OCI-LY1 (cell line): ENCODE results near the gene OTOG.

Source experiments
- H2AFZ ChIP-seq: fragments of 200-600 bp; sonication (generic), shearing (Covaris generic); 2 replicates; pipeline ENCODE4 v1.6.0; 2014; ENCODE audit warnings: antibody characterized with exemption, mild to moderate bottlenecking, low read length
- H3F3A ChIP-seq: fragments of 200-600 bp; sonication (generic), shearing (Covaris generic); 2 replicates; pipeline ENCODE4 v1.6.0; 2014; ENCODE audit warnings: mild to moderate bottlenecking, antibody characterized with exemption, low read length, moderate library complexity; ENCODE audit not compliant: insufficient read depth
- H3K27ac ChIP-seq: fragments of 200-600 bp; sonication (generic); 2 replicates; pipeline ENCODE4 v1.5.1; 2014; ENCODE audit warnings: low read length, mixed run types, mild to moderate bottlenecking, low read depth; ENCODE audit not compliant: poor library complexity, severe bottlenecking
- H3K27me3 ChIP-seq: fragments of 200-600 bp; sonication (generic); 2 replicates; pipeline ENCODE4 v1.6.0; 2014; ENCODE audit warnings: antibody characterized with exemption, mild to moderate bottlenecking, low read length, moderate library complexity; ENCODE audit not compliant: insufficient read depth
- H3K36me3 ChIP-seq: fragments of 200-600 bp; sonication (generic); 2 replicates; pipeline ENCODE4 v1.6.1; 2014; ENCODE audit warnings: mild to moderate bottlenecking, antibody characterized with exemption, low read length, moderate library complexity, mixed read lengths; ENCODE audit not compliant: insufficient read depth
- H3K4me1 ChIP-seq: fragments of 200-600 bp; sonication (generic); 2 replicates; pipeline ENCODE4 v1.5.1; 2014; ENCODE audit warnings: mild to moderate bottlenecking, low read length, moderate library complexity; ENCODE audit not compliant: insufficient read depth, severe bottlenecking
- H3K4me2 ChIP-seq: fragments of 200-600 bp; sonication (generic), shearing (Covaris generic); 2 replicates; pipeline ENCODE4 v1.6.1; 2014; ENCODE audit warnings: low read length
- H3K4me3 ChIP-seq: fragments of 200-600 bp; sonication (generic); 2 replicates; pipeline ENCODE4 v1.5.1; 2014; ENCODE audit warnings: low read length, low read depth, mild to moderate bottlenecking, mixed read lengths; ENCODE audit not compliant: poor library complexity, severe bottlenecking
- H3K79me2 ChIP-seq: fragments of 200-600 bp; shearing (Covaris generic); 2 replicates; pipeline ENCODE4 v1.6.1; 2016; ENCODE audit warnings: mixed run types, low read length, mixed read lengths; ENCODE audit not compliant: insufficient read depth
- H3K9ac ChIP-seq: fragments of 200-600 bp; sonication (generic), shearing (Covaris generic); 2 replicates; pipeline ENCODE4 v1.6.1; 2014; ENCODE audit warnings: mild to moderate bottlenecking, low read length, mixed read lengths
- H3K9me2 ChIP-seq: fragments of 200-600 bp; sonication (generic), shearing (Covaris generic); 2 replicates; pipeline ENCODE4 v1.6.1; 2014; ENCODE audit warnings: low read depth, mild to moderate bottlenecking, low read length, mixed read lengths
- H3K9me3 ChIP-seq: fragments of 200-600 bp; shearing (Covaris generic); 2 replicates; pipeline ENCODE4 v1.6.1; 2014; ENCODE audit warnings: low read length, mixed read lengths
- H4K20me1 ChIP-seq: fragments of 200-600 bp; sonication (generic), shearing (Covaris generic); 2 replicates; pipeline ENCODE4 v1.6.0; 2016; ENCODE audit warnings: mild to moderate bottlenecking, low read length; ENCODE audit not compliant: insufficient read depth
- CTCF ChIP-seq: fragments of 200-600 bp; sonication (generic), shearing (Covaris generic); IDR thresholded peaks from 2 replicates; pipeline ENCODE4 v1.5.1; 2017; ENCODE audit warnings: mild to moderate bottlenecking, antibody characterized with exemption, low read length, moderate library complexity, mixed read lengths
- EZH2 ChIP-seq: fragments of 200-600 bp; sonication (generic), shearing (Covaris generic); IDR thresholded peaks from 2 replicates; pipeline ENCODE4 v1.8.0; 2017; ENCODE audit warnings: borderline replicate concordance, mixed run types, mild to moderate bottlenecking, antibody characterized with exemption, low read length, moderate library complexity, mixed read lengths

The OTOG gene

GRCh38 chr11:17598700-17599459, 51.8 kb downstream of the OTOG start:
- Histone ChIP-seq H3F3A (no peaks in the 10 kb centered on the region), H3K9me2 (no peaks in the 10 kb centered on the region), H4K20me1 (no peaks in the 10 kb centered on the region), H3K27ac (no peak overlapping the region), H3K4me2 (no peak overlapping the region), H3K4me3 (no peak overlapping the region), H3K4me1 (no peaks in the 10 kb centered on the region), H3K9ac (no peak overlapping the region), H3K27me3 (no peaks in the 10 kb centered on the region; the same call in 1 of the 2 replicates), H3K79me2 (no peaks in the 10 kb centered on the region), H3K9me3 (no peaks in the 10 kb centered on the region), H2AFZ (no peak overlapping the region), H3K36me3 (no peaks in the 10 kb centered on the region)
- TF ChIP-seq CTCF (peak; percentile 89), EZH2 (no peak)

- H4K20me1 ChIP-seq = no peaks in the 10 kb centered on the region
- no peaks in the 10 kb centered on the region for H3K9me3 ChIP-seq
- no peak overlapping the region for H3K4me2 ChIP-seq
- TF ChIP-seq EZH2 (no peak), CTCF (no peak)
- H3K9me2 ChIP-seq = no peaks in the 10 kb centered on the region
- H3K4me1 ChIP-seq = no peaks in the 10 kb centered on the region
- H3K36me3 ChIP-seq = no peaks in the 10 kb centered on the region
- H3K79me2 ChIP-seq = no peaks in the 10 kb centered on the region
- H3F3A ChIP-seq = no peaks in the 10 kb centered on the region
- H3K9ac ChIP-seq = no peak overlapping the region
- no peaks in the 10 kb centered on the region; the same call in 1 of the 2 replicates for H3K27me3 ChIP-seq
- no peak overlapping the region for H3K27ac ChIP-seq
- H2AFZ ChIP-seq = no peak overlapping the region
- H3K4me3 ChIP-seq = no peak overlapping the region
These were observed 52.4 kb downstream of the OTOG start for GRCh38 chr11:17599460-17599925.

- Histone ChIP-seq H3K79me2 (no peaks in the 10 kb centered on the region), H3K4me3 (no peak overlapping the region), H4K20me1 (no peaks in the 10 kb centered on the region), H3K9ac (no peak overlapping the region), H3K9me3 (no peaks in the 10 kb centered on the region), H2AFZ (no peak overlapping the region), H3K4me1 (no peaks in the 10 kb centered on the region), H3K27ac (no peak overlapping the region), H3K27me3 (no peaks in the 10 kb centered on the region), H3K4me2 (no peak overlapping the region), H3K36me3 (no peaks in the 10 kb centered on the region), H3F3A (no peaks in the 10 kb centered on the region), H3K9me2 (no peaks in the 10 kb centered on the region)
- no peak for TF ChIP-seq CTCF
- TF ChIP-seq EZH2 = no peak
These were observed 53.5 kb downstream of the OTOG start for GRCh38 chr11:17600316-17601255.
